ENCODE results near the gene IL1R2. TPM values are rescaled to one million over a fixed set of nuclear protein-coding genes. Genes with fewer than 3 reads are reported as not detected.

IL1R2 gene
- total RNA-seq, 4 donors from 2014 or later, result 7.1 to 52.4 (median 29.9) TPM

DNA sequence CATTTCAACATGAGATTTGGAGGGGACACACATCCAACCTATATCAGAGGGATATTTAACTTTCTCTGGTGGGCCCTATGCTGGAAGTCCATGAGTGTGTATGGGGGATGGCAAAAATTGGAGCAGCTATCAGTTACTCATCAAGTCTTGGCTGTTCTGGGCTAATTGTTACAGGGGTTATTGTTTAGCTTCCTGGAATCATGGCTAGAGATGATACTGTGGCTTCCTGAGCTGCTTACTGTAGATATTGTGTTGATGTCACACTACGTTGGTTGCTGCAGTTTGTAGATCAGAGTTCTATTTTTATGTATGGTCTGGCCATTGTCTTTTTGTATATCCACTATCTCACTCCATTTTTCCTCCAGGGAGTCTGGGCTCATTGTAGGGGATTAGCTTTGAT is 20.9 kb upstream of the IL1R2 start:
- Histone ChIP-seq H3K9me3 (no peaks in the 10 kb centered on the region), H3K36me3 (no peaks in the 10 kb centered on the region), H3K27ac (no peak overlapping the region), H3K4me1 (peaks cover 0 to 10% (median 2%) of the 10 kb centered on the region in 4 donors), H3K27me3 (no peaks in the 10 kb centered on the region), H3K4me3 (no peak overlapping the region)
- WGBS, 2 donors (ENCODE audit: low coverage in 1 of 2), result 92% methylated on average over 1 of the region's 1 CpG; no CpG with 5 or more reads in 1 of the 2 donors
- intact Hi-C loops (cut with DNase I; ENCODE audit: low total_unique reads), result no loop called here
- DNase-seq, result no peak
- no peak for TF ChIP-seq POLR2AphosphoS5 (IDR thresholded peaks at IDR 0.05)
- TF ChIP-seq POLR2A (IDR thresholded peaks at IDR 0.05), result no peak
- TF ChIP-seq CTCF (IDR thresholded peaks at IDR 0.05), result no peak
- TF ChIP-seq EP300 (IDR thresholded peaks at IDR 0.05; ENCODE audit: low read depth), result no peak
- in situ Hi-C loops (cut with MboI; ENCODE audit: low pct_ligation_motif_present in 1 of 4, low pct_unique_long_range_greater_than_20kb in 1 of 4, low sequenced_read_pairs in 3 of 4), result no loop called here

GRCh38 chr2:101971836-101972235 is 19.9 kb upstream of the IL1R2 start:
- Histone ChIP-seq H3K4me1 (peaks cover 0 to 10% (median 2%) of the 10 kb centered on the region in 4 donors), H3K9me3 (no peaks in the 10 kb centered on the region), H3K36me3 (no peaks in the 10 kb centered on the region), H3K27ac (no peak overlapping the region), H3K27me3 (no peaks in the 10 kb centered on the region), H3K4me3 (no peak overlapping the region)
- no peak for DNase-seq
- intact Hi-C loops (cut with DNase I; ENCODE audit: low total_unique reads), result no loop called here
- TF ChIP-seq EP300 (IDR thresholded peaks at IDR 0.05; ENCODE audit: low read depth) (no peak), POLR2A (IDR thresholded peaks at IDR 0.05) (no peak), POLR2AphosphoS5 (IDR thresholded peaks at IDR 0.05) (no peak), CTCF (IDR thresholded peaks at IDR 0.05) (no peak)
- in situ Hi-C loops (cut with MboI; ENCODE audit: low pct_ligation_motif_present in 1 of 4, low pct_unique_long_range_greater_than_20kb in 1 of 4, low sequenced_read_pairs in 3 of 4), result no loop called here

- H3K4me1 ChIP-seq, result peaks cover 0 to 8% (median 2%) of the 10 kb centered on the region in 4 donors
- 69 to 79% methylated on average over 4 to 7 of the region's 7 CpGs for WGBS, 2 donors (ENCODE audit: low coverage in 1 of 2)
- no peaks in the 10 kb centered on the region for H3K36me3 ChIP-seq
- H3K27me3 ChIP-seq, result no peaks in the 10 kb centered on the region
- DNase-seq, result no peak
- no peak overlapping the region for H3K4me3 ChIP-seq
- intact Hi-C loops (cut with DNase I; ENCODE audit: low total_unique reads), result no loop called here
- H3K27ac ChIP-seq, result no peak overlapping the region
- TF ChIP-seq POLR2A (IDR thresholded peaks at IDR 0.05) (no peak), POLR2AphosphoS5 (IDR thresholded peaks at IDR 0.05) (no peak), EP300 (IDR thresholded peaks at IDR 0.05; ENCODE audit: low read depth) (no peak), CTCF (IDR thresholded peaks at IDR 0.05) (no peak)
- no peaks in the 10 kb centered on the region for H3K9me3 ChIP-seq
- in situ Hi-C loops (cut with MboI; ENCODE audit: low pct_ligation_motif_present in 1 of 4, low pct_unique_long_range_greater_than_20kb in 1 of 4, low sequenced_read_pairs in 3 of 4), result no loop called here
These were observed 18.9 kb upstream of the IL1R2 start for GRCh38 chr2:101972621-101973434.

GRCh38 chr2:101974663-101975062 is 17.1 kb upstream of the IL1R2 start:
- WGBS, 2 donors (ENCODE audit: low coverage in 1 of 2), result 77 to 86% methylated on average over 2 to 8 of the region's 8 CpGs
- Histone ChIP-seq H3K4me1 (no peaks in the 10 kb centered on the region), H3K9me3 (no peaks in the 10 kb centered on the region), H3K27ac (no peak overlapping the region), H3K36me3 (no peaks in the 10 kb centered on the region), H3K4me3 (no peak overlapping the region), H3K27me3 (no peaks in the 10 kb centered on the region)
- in situ Hi-C loops (cut with MboI; ENCODE audit: low pct_ligation_motif_present in 1 of 4, low pct_unique_long_range_greater_than_20kb in 1 of 4, low sequenced_read_pairs in 3 of 4) (no loop called here), intact Hi-C loops (cut with DNase I; ENCODE audit: low total_unique reads) (no loop called here)
- no peak for TF ChIP-seq POLR2A (IDR thresholded peaks at IDR 0.05)
- TF ChIP-seq EP300 (IDR thresholded peaks at IDR 0.05; ENCODE audit: low read depth), result no peak
- no peak for TF ChIP-seq CTCF (IDR thresholded peaks at IDR 0.05)
- no peak for TF ChIP-seq POLR2AphosphoS5 (IDR thresholded peaks at IDR 0.05)
- DNase-seq, result no peak
